ENCODE measurements around the gene CISD2.
"Not testable (repeated sequence)": the region's sequence is repeated elsewhere in the genome, so short reads cannot be mapped to it uniquely, and the experiment has no call there.

CISD2 gene

DNA sequence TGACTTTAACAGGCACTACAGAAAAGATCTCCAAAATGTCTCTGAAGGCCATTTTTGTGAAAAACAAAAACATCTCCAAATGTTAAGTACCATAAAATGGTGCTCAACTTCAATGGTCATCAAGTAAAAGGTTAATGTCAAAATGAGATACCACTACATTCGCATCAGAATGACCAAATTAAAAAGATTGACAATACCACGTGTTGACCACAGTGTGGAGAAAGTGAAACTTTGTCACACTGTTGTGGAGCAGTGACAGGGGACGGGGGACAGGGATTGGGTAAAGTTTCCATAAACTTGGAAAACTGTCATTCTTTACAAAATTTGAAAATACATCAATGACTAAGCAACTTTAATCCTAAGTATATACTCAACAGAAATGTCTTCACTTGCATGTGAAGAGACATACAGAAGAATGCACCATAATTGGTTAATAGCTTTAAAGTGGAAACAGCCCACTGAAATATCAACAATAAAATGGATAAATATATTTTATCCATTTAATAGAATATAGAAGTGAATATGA is 19.1 kb upstream of the CISD2 start:
- no peak for DNase-seq (ENCODE audit: low read depth)

DNA sequence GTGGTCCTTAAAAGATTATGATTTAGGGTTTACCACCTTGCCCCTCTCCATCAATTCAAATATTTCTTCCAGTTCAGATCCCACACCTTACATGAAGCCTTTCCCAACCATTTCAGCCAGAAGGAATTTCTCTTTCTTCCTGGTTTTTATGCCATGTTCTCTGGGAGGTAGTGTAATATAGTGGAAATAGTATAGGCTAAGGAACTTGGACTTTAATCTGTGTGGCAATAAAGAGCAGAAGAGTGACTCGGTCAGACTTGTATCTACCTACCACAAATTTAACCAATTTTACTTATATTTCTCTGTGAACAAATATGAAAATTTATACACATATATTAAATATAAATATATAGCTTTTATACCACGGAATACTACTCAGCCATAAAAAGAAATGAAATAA is 18.4 kb upstream of the CISD2 start:
- DNase-seq (ENCODE audit: low read depth), result no peak

DNA sequence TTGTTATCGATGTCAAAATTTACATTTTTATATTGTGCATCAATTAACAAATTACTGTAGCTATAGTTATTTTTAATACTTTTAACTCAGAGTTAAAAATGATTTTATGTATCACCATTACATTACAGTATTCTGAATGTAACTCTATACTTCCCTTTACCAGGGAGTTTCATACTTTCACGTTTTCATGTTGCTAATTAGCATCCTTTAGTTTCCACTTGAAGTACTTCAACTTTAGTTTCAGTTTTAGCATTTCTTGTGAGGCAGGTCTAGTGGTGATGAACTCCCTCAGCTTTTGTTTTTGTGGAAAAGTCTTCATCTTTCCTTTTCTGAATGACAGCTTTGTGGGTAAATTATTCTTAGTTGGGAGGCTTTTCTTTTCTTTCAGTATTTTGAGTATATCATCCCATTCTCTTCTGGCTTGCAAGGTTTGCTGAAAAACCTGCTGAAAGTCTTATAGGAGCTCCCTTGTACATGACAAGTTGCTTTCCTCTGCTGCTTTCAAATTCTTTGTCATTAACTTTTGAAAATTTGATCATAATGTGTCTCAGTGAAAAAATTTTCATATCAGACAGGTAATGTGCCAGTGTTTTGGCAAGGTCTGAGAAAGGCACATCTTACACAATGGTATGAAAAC is 9.8 kb upstream of the CISD2 start:
- no peak for DNase-seq (ENCODE audit: low read depth)

DNA sequence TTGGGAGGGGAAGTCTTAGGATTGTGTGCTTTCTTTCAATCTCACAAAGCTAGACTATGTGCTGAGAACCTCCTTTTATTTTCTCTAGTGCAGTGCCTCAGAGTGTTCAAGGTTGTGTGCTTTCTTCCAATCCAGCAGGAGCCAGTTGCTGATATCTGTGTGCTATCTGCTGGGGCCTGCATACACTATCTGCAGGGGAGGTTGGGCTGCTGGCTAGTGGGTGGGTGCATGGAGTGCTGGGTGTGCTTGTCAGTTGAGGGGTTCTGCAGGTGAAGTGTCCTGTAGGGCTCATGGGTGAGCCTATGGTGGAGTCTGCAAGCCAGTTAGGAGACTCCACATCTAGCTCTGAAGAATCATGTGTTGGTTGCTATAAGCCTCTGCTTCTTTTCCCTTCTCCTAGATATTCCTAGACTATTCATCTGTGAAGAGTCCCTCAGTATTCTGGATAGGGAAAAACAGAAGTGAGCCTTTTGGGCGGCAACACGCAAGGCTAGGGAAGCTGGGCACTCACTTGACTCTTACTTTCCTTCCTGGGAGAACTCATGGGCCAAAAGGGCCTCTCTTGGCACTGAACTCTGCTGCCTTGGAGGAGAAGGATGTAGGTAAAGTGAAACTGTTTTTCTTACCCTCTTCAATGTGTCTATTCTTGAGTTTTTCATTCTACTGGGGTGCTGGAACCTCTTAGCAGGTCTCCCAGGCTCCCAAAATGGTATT is 8.0 kb upstream of the CISD2 start:
- no peak for DNase-seq (ENCODE audit: low read depth)

DNA sequence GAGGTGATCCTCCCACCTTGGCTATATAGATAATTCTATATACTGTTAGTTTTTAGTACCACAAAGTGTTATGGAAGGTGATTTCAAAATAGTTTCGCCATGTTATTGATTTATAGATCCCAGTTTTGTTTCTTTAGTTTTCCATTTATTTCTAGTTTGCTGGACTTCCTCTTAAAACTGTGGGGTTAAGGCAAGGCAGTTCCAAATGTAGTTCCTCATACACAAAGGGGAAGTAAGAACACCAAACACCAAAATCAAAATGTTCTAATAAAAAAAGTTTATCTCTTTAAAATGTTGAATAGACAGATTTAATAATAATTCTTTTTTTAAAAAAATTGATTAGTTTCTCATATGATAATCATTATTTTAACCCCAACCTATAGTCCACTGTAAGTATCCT is 6.8 kb upstream of the CISD2 start:
- DNase-seq (ENCODE audit: low read depth), result no peak

DNA sequence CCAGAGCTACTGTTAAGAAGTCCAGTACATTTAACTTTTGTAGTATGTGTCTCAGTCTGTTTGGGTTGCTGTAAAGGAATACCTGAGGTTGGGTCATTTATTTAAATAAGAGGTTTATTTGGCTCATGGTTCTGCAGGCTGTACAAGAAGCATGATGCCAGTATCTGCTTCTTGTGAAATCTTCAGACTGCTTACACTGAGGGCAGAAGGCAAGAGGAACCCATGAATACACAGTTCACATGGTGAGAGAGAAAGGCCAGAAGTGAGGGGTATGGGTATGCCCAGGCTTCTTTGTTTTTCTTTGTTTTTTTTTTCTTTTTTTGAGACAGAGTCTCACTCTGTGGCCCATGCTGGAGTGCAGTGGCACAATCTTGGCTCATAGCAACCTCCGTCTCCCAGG is 6.0 kb upstream of the CISD2 start:
- no peak for DNase-seq (ENCODE audit: low read depth)

DNA sequence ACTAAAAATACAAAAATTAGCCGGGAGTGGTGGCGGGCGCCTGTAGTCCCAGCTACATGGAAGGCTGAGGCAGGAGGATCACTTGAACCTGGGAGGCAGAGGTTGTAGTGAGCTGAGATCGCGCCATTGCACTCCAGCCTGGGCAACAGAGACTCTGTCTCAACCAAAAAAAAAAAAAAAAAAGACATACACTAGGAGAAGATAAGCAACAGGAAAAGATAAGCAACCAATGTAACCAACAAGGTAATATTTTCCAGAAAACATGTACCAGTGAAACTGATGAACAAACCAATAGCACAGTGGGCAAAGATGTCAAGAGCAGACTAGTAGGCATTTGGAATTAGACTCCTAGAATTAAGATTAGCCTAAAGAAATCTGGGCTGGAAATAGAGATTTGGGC is 3.5 kb upstream of the CISD2 start:
- DNase-seq (ENCODE audit: low read depth), result not testable (repeated sequence)

DNA sequence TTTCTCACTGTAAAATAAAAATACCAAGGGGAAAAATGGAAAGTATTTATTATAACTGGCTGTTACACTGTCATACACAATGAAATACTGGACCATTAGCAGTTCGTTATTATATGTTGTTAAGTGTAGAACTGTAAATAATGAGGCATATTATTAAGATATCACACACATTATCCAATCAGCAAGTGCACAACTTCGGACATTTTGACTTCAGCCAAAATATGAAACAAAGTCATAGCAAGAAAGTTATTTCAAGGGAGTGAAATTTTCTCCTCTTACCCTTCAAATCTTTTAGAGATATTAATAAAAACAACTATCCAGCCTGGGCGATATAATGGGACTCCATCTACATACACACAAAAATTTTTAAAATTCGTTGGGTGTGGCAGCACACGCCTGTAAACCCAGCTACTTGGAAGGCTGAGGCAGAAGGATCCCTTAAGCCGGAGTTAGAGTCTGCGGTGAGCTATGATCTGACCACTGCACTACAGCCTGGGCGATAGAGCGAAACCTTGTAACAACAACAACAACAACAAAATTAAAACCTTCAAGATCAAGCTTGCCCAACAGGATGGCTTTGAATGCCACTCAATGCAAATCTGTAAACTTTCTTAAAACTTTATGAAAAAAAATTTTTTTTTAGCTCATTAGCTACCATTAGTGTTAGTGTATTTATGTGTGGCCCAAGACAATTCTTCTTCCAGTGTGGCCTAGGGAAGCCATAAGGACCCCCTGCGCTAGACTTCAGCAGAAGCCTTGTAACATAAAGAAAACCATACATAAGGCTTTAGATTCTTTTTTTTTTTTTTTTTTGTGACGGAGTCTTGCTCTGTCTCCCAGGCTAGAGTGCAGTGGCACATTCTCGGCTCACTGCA is 1.3 kb upstream of the CISD2 start:
- no peak for DNase-seq (ENCODE audit: low read depth)

DNA sequence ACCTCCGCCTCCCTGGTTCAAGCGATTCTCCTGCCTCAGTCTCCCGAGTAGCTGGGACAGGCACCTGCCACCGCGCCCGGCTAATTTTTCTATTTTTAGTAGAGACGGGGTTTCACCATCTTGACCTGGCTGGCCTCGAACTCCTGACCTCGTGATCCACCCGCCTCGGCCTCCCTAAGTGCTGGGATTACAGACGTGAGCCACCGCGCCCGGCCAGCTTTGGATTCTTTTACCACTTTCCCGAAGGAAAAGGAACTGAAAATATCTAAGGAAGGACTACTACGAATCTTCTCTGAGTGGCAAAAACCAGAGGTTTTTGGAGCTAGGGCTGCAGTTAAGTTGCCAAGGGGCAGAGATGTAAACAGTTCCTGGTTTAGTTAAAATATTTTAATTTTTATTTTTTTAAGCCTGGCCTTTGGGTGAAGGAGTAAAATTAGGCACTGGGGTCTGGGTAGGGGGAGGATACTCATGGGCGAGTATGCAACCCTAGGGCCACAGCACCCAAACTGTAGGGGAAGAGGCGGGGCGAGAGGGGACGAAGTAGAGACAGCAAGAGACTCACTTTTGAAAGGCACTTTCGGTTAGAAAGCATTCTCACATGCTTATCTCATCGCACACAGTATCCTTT is 525 bp upstream of the CISD2 start:
- DNase-seq (ENCODE audit: low read depth), result no peak

DNA sequence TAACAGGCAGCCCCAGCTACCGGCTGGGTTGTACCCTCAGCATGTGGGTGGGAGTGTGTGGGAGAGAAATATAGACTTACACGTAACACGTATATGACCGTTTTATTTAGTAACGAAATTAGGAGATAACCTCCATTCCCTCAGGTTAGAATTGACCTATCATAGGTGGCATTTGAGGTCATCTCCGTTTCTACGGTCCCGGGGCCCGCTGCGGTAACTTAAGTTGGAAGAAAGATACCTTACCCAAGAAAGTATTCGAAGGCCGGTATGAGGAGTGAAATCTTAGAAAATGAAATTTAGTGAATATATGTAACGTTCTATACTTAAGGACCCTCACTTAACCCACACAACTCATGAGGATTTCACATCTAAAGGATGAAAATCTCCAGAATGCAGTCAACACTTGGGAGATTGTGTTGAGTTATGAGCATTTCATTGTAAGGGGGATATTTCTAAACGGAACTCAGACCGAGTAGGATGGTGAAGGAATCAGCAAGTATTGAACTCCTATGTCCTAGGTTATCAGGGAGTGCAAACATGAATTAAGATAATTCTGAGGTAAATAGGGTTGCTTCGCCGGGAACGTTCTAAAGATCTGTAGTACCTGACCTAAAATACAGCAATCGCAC is 891 bp downstream of the CISD2 start:
- DNase-seq (ENCODE audit: low read depth), result no peak

DNA sequence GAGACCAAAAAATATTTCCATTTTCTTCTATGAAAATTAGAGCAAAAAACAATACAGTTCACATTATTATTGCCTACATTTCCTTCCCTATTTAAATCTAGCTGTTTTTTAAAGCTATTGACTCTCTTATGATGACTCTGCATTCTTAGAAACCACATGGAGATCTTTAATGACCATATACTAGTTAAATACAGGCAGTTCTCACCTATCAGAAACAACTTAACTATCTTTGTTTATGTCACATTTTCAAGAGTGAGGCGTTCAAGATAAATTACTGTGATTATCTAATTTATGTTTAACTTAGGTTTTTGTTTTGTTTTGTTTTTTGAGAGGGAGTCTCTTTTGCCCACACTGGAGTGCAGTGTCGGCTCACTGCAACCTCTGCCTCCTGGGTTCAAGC is 3.0 kb downstream of the CISD2 start:
- no peak for DNase-seq (ENCODE audit: low read depth)

DNA sequence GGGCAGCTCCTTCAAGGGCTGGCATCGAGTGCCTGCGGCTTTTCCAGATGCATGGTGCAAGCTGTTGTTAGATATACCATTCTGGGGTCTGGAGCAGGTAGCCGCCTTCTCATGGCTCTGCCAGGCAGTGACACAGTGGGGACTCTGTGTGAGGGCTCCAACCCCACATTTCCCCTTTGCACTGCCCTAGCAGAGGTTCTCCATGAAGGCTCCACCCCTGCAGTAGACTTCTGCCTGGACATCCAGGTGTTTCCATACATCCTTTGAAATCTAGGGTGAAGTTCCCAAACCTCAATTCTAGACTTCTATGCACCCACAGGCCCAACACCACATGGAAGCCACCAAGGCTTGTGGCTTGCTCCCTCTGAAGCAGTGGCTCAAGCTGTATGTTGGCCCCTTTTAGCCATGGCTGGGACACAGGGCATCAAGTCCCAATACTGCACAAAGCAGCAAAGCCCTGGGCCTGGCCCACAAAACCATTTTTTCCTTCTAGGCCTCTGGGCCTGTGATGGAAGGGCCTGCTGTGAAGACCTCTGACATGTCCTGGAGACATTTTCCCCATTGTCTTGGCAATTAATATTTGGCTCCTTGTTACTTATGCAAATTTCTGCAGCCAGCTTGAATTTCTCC is 8.8 kb downstream of the CISD2 start:
- DNase-seq (ENCODE audit: low read depth), result not testable (repeated sequence)

DNA sequence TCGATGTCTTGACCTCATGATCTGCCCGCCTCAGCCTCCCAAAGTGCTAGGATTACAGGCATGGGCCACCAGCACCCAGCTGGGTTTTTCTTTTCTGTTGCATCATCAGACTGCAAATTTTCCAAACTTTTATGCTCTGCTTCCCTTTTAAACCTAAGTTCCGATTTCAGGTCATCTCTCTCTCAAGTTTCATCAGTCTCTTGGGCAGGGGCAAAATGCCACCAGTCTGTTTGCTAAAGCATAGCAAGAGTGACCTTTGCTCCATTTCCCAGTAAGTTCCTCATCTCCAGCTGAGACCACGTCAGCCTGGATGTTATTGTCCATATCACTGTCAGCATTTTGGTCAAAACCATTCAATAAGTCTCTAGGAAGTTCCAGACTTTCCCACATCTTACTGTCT is 9.6 kb downstream of the CISD2 start:
- not testable (repeated sequence) for DNase-seq (ENCODE audit: low read depth)

DNA sequence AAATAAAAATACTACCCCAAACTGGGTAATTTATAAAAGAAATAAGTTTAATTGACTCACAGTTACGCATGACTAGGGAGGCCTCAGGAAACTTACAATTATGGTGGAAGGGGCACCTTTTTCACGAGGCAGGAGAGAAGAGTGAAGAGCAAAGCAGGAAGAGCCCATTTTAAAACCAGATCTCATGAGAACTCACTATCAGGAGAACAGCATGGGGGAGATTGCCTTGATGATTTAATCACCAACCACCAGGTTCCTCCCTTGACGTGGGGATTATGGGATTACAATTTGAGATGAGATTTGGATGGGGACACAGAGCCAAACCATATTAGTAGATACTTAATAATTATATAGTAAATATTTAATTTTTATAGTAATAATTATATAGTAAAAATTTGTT is 10.1 kb downstream of the CISD2 start:
- DNase-seq (ENCODE audit: low read depth), result no peak

DNA sequence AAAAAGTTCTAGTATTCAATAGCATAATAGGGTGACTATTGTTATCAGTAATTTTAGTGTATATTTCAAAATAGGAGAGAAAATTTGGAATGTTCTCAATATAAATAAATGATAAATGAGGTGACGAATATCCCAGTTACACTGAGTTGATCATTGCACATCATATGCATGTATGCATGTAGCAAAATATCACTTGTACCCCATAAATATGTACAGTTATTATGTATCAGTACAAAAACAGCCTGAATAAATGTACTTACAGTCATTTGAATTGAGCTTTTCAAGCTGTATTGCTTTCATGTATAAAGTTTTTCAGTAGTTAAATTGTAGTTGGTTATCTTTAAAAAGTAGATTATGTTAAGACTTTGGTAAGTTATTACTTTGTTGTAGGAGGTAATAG is 12.6 kb downstream of the CISD2 start:
- DNase-seq (ENCODE audit: low read depth), result no peak

DNA sequence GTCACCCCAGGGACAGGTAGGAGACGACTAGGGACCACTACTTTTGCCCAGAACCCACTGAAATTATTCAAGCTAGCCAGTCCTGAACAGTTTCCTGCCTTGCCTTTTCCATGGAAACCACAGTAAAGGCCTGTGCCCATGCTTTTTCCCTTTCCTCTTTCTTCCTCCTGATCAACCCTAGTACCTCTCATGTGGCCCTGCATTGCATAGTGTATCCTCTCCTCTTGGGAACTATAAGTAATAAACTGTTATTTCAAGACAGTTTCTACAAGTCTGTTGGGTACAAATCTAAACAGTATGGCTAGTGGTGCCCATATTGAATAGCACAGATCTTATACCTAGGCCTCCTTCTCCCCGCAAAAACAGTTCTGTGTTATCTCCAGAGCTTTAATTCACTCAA is 14.5 kb downstream of the CISD2 start:
- DNase-seq (ENCODE audit: low read depth), result no peak

DNA sequence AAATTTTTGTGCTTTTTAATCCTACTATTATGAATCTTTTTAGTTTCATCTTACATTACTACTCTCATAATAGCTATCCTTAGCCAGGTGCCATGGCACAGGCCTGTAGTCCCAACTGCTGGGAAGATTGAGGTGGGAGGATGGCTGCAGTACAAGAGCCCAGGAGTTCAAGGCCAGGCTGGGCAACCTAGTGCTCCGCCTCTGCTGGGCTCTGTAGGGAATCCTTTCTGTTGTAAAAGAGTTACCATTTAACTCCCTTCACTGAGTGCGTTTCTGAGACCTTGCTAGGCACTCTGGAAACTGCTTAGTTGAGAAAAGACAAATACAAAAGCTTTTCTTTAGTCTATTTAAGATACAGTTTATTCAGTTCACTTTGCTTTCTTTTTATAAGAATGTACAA is 19.8 kb downstream of the CISD2 start:
- not testable (repeated sequence) for DNase-seq (ENCODE audit: low read depth)

DNA sequence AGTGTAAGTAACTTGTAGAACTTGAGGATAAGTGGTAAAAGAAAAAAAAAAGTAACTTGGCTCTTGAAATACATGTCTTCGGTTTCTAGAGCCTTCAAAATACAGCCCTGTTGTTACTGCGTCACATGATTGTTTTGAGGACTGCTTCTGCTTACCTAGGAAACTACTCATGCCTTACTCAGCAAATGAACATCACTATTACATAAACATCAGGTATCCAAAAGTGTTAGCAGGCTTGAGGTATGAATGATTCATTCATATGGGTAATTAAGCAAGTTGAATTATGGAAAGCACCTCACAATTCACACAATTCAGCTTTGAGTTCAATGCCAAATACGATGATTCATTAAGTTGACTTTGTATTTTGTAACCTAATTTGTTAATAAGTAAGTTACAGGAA is 21.1 kb downstream of the CISD2 start:
- DNase-seq (ENCODE audit: low read depth), result not testable (repeated sequence)

DNA sequence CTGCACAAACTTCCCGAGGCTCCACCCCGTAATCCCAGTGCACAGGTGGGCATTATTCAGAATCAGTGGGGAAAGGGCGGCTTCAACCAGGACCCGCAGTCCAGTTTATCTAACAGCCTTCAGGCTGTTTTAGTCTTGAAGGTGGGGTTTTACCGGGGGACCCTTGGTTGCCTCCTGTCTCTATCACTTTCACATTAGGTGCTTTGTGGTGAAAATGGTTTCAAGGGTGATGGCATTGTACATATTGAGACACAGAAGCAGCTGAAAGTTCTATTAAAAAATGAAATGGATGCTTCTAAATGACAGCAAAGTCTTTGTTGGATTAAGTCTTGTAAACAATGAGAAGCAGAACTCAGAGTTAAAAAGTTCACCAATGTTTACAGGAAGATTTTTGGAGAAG is 27.8 kb downstream of the CISD2 start:
- not testable (repeated sequence) for DNase-seq (ENCODE audit: low read depth)

DNA sequence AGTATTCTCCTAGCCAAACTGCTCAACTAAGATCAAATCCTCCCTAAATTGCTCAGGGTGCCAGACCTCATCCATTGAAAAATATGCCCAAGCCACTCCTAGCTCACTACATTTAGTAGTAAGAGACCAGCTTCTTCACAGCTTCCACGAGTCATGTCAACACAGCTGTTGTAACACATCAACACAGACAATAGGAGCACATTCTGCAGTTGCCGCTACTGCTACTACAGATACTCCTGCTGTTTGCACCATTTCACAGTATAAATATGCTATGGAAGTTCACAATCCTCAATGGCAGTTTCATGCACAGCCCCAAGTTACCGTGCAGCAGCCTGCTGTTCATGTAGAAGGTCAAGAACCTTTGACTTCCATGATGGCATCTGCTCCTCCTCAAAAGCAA is 28.8 kb downstream of the CISD2 start:
- DNase-seq (ENCODE audit: low read depth), result not testable (repeated sequence)

DNA sequence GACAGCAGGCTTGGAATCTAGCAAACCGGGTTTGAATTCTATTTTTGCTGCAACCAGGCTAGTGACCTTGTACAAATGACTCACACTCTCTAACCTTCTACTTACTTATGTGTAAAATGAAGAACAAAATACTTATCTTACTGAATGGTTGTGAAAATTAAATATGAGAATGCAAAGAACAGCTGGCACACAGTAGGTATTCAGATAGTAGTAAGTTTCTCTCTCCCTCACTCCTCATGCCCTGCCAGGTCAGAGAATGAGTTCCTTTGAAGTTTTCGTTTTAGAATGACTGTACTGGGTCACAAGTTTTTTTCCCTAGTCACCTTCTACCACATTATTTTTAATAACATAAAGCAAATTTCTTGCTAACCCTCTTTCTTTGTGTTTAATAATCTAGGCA is 33.0 kb downstream of the CISD2 start:
- DNase-seq (ENCODE audit: low read depth), result no peak
